ENCODE measurements around the gene ZRANB1.
"Not testable (repeated sequence)": the region's sequence is repeated elsewhere in the genome, so short reads cannot be mapped to it uniquely, and the experiment has no call there.

The ZRANB1 gene

DNA sequence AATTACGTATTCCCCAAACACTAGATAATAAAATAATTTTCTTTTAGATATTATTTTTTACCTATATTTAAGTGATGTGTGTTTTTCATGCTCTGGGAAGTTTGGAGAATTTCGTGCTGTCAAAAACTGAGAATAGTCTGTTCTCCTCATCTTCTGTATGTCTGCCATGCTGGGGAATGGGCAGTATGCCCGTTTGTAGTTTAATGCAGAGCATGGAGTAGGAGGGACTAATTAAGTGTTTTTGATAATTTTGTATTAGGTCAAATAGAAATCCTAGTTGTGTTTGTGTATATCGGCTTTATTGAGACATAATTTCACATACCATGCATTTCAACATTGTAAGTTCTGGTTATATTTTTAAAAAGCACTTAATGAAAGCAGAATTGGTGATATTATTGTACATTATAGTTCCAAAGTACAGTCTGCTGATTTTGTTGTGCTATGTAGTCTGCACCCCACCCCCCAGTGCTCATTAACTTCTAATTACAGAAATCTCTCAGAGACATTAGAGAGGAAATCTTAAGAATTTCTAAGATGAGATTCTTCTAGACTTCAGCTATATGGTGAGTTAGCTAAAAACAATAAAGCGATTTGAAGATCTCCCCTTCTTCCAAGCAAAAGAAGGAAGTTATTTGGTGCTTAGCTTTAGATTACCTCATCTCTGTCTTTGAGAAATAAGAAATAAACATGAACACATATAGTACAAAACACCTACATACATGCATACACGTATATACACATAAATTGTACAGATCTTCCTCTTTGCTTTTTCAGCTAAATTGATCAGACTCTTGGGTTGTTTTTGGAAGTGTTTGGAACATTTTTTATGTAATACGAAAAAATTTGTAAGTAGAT is 22.2 kb downstream of the ZRANB1 start:
- no peak for DNase-seq (ENCODE audit: low read depth)

DNA sequence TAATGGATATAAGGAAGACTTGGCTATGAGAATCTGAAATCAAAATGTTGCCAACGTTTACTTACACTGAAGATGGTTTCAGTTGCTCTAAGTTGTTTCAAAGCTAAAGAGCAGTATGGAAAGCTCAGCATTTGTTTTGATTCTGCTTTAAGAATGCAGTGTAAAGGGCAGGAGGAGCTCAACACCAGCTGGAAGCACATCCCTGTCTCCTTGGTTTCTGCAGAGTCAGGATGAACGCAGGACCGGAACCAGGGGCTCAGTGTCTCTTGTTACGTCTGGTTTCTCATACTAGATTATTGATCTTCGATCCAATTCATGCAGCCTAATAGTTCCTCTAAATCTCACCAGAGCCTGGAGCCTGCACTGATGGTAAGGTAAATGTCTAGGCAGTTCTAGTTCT is 24.1 kb downstream of the ZRANB1 start:
- DNase-seq (ENCODE audit: low read depth), result no peak

DNA sequence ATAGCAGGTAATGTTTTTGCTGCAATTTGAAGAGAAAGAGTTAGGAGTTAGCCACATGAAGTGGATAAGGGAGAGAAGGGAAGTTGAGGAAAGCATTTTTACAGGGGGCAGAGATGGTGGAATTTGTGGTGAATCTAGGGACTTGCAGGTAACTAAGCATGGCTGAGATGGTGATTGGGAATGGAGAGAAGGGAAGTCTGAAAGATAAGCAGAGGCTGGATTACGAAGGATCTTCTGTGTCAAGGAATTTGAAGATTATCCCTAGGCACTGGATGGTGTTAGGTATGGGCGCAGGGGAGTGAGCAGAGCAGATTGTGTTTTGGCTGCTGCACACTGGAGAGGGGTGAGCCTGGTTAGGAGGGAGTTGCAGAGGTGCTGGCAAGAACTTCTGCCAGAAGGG is 25.3 kb downstream of the ZRANB1 start:
- no peak for DNase-seq (ENCODE audit: low read depth)

DNA sequence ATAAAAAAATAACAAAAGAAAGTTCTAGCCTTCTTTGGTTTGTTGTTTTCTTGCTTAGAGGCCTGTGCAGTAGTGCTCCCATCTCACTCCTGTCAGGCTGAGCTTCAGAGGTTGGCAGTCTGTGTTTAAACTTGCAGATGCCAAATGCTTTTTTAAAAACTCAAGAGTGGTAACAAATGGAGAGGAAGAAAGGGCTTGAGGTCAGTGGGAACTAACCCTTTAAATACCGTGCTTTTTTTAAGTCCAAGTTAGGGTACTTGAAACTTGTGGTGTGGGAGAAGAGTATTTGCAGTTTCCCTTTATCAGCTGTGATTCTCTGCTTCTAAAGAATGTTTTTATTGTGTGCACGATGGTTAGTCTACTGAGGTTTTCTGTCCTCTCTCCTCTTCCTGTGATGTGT is 29.4 kb downstream of the ZRANB1 start:
- no peak for DNase-seq (ENCODE audit: low read depth)

DNA sequence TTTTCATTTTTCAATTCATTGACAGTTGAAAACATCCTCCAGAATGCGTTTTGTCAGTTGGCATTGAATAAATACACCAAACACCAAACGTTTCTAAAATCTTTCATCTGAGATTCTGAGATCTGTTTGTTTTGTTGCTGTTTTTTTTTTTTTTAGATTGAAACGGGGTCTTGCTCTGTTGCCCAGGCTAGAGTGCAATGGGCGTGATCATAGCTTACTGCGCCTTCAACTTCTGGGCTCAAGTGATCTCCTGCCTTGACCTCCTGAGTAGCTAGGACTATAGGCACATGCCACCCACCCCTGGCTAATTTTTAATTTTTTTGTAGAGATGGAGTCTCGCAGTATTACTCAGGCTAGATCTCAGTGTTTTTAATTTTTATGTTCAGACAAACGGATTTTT is 30.7 kb downstream of the ZRANB1 start:
- no peak for DNase-seq (ENCODE audit: low read depth)

DNA sequence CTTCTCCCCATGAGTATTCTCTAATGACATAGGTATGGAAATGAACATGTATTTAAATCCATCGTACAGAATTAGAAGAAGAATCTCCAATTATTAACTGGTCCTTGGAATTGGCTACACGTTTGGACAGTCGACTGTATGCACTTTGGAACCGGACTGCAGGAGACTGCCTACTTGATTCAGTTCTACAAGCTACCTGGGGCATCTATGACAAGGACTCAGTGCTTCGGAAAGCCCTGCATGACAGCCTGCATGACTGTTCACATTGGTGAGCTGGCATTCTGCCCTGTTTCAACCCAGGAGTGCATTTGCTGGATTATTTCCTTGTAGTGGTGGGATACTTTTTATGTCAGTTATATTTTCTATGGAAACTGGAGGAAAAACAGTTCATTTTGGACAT is 32.2 kb downstream of the ZRANB1 start:
- DNase-seq (ENCODE audit: low read depth), result no peak

DNA sequence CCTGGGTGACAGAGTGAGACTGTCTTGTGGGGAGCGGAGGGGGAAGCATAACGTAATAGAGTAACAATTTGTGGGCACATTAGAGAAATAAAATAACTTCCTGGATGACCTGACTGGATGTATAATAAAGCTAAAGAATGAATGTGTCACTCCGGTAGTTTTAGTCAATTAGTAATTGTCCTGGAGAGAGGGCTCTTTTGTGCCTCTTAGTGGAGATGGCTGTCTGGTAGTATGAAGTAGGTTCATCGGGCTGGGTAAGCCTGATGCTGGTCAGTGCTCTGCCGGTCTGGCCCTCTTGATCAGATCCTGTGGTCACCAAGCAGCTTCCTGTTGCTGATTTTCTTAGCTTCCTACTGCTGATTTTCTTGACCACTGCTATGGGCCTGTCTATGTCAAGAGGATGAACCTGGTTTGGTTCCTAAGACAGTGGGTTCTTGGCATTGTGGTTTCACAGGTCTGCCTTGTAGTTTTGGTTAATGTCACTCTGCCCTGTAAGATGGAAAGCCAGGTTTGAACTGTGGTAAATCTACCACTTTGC is 34.1 kb downstream of the ZRANB1 start:
- DNase-seq (ENCODE audit: low read depth), result no peak

DNA sequence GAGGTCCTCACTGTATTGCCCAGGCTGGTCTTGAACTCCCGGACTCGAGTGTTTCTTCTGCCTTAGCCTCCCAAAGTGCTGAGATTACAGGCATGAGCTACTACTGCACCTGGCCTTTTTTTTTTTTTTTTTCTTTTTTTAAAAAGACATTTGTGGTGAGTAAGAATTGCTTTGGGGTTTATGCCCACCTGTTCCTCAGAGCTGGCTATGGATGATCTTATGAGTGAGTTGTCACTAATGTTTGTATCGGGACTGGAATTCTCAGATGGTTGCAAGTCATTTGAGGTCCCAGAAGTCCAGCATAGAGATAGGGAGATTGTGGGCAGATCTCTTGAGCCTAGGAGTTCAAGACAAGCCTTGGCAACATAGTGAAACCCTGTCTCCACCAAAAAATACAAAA is 35.2 kb downstream of the ZRANB1 start:
- no peak for DNase-seq (ENCODE audit: low read depth)

DNA sequence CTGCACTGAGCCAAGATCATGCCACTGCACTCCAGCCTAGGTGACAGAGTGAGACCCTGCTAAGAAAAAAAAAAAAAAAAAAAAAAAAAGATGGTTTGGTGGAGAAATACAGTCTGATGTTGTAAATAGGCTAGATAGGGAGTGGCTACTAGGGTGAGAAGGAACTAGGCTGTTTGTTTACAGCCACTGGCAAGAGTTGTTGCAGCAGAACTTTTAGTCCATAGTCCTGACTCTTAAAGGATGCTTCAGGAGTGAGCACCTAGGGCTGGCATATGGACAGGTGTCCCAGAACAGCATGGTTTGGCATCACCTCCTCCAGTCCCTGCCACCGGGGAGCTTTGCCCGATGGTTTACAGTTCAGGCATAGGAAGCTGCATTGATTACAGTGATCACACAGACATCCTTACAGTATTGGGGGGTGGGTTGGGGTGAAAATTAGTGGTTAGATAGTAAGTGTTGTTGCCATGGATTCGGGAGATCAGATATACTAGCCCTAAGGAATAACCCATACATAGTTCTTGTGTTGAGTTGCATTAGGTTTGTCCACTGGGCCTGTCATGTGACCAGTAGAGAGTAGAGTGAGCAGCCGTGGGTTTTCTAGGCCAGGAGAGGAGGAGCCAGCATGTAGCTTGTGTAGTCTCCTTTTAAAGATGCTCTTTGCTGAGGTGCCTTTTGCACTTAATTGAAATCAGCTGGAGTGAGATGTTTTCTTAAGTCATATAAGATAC is 35.9 kb downstream of the ZRANB1 start:
- DNase-seq (ENCODE audit: low read depth), result no peak

DNA sequence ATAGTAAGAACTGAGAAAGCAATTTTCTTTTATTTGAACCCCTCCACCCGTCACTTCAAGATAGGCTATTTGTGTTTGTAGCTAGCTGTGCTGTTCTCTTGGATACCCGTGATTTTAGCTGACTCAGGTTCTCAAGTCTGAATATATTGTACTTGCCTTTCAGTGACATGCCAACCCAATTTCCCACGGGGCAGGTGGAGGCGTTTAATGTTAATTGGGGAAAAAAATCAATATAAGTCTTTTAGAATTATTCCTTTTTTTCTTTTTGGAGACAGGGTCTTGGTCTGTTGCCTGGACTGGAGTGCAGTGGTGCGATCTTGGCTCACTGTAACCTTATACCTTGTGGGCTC is 36.4 kb downstream of the ZRANB1 start:
- no peak for DNase-seq (ENCODE audit: low read depth)

DNA sequence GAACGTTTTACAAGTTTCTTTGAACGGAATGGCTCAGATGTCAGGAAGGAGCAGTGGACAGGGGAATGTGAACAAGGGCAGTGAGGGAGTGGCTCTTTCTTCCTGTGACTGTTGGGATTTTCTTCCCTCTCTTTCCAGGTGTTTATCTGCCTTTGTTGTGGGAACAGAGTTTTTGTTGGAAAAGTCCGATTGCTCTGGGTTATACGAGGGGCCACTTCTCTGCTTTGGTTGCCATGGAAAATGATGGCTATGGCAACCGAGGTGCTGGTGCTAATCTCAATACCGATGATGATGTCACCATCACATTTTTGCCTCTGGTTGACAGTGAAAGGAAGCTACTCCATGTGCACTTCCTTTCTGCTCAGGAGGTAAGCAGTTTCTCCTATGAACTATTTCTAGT is 41.4 kb downstream of the ZRANB1 start:
- DNase-seq (ENCODE audit: low read depth), result no peak

DNA sequence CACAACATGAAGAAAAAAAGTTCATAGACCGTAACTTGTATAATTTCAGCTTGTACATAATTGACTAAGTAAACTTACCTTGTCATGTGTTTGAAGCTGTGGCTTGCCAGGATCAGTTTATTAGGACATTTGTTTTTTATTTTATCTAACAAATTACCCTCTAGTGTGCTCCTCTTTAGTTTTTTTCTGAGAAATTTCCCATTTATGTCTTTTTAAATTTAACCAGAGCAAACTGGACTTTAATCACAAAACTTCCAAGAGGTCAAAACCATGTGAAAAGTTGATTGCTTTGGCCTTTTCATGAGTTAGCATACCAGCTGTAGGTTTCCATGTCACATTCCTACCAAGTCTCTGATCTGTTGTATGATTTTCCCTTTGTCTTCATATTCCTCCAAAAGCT is 42.5 kb downstream of the ZRANB1 start:
- DNase-seq (ENCODE audit: low read depth), result no peak

DNA sequence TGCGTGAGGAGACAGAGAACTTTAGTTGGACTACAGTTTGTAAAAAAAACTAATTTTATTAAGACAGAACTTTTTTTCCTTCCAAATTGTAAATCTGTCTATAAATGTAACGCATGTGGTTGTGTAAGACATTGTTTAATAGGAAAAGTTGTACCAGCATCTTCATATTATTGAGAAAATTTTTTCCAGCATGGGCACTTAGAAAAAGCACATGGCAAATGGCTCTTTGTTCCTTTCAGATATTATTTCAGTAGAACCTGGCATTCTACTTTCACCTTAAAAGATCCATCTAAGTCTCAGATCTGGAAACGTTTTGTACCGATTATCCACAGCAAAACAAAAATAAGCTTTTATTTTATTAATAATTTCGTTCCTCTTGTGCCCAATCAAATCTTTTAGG is 43.2 kb downstream of the ZRANB1 start:
- DNase-seq (ENCODE audit: low read depth), result no peak

DNA sequence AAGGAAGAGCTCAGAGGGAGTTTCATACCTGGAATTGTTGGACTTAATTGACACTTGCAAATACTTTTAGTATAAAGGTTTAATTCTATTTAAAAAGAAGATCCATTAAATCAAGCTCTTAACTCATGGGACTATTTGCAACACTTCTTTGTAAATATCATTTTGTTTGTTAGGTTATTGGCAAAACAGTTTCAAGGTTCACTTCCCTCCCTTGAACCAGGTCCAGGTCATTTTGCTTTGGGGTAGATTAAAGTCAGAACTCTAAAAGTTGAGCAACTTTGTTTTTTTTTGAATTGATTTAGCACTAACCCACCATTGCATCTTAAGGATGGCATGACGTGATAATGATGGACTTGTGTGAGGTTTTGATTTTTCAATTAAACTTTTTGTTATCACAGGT is 45.9 kb downstream of the ZRANB1 start:
- DNase-seq (ENCODE audit: low read depth), result no peak

DNA sequence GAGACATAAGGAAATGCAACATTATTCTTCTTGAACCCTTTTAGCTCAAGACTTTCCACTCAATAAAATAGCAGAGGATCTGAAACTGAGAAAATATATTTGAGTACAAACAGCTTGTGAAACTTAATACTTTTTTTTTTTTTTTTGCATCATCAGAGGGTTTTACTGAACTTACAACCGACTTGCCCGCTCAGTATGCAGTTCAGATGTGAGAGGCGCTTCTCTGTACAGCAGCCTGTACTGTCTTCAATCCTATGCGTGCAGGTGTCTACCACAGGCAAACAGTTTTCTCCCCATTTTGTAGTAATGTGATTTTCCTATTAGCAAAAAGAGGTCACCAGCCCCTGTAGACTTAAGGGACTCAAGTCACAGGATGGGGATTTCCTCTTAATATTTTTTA is 46.8 kb downstream of the ZRANB1 start:
- DNase-seq (ENCODE audit: low read depth), result not testable (repeated sequence)

DNA sequence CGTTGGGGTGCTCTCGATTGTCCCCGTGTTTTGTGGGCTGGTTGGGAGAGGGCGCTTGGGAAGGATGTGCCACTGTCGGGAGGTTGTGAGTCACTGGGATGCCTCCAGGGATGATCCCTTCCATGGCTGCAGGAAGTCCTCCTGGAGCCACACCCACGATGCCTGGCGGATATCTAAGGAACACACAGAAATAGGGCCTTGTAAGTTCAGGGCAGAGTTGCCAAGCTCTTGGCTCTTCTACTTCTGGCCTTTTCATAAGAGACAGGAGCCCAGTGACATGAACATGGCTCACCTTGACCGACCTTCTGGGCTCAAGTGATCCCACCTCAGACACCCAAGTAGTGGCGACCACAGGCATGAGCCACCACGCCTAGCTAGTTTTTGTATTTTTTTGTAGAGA is 47.6 kb downstream of the ZRANB1 start:
- DNase-seq (ENCODE audit: low read depth), result no peak

DNA sequence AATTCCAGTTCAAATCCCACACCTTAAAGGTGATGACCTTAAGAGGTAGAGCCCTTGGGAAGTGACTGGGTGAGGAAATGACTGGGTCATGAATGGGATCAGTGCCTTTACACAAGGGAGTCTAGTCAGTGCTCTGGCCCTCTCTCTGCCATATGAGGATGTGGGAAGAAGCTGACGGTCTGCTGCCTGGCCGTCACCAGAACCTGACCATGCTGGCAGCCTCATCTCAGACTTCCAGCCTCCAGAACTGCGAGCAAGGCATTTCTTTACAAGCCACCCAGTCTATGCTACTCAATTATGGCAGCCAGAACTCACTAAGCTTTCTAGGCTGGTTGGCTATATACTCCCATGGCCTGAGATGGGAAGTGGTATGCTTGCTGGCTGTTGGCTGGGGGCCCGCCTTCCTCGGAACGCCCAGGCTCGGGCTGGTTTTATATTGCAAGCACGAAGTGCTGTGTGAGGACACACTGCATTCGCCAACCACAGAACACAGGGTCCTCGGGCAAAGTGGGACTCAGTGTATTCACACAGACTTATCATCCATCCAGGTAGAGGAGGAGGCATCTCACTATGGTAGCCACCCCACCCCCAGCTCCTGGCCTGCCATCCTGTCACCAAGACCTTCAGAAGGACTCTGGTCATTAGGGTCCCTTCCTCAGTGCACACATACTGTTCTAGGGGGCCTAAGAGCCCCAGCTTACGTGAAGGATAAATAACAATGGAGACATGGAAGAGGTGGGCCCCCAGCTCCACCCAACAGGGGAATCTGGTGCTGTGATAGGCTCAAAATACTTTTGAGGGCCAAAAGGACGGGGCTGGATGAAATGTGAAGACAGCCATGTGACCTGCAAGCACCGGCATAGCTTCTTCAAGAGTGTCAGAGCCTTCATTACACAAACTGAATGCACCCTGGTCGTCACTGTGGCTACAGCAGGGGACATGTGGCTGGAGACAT is 49.0 kb downstream of the ZRANB1 start:
- DNase-seq (ENCODE audit: low read depth), result no peak

DNA sequence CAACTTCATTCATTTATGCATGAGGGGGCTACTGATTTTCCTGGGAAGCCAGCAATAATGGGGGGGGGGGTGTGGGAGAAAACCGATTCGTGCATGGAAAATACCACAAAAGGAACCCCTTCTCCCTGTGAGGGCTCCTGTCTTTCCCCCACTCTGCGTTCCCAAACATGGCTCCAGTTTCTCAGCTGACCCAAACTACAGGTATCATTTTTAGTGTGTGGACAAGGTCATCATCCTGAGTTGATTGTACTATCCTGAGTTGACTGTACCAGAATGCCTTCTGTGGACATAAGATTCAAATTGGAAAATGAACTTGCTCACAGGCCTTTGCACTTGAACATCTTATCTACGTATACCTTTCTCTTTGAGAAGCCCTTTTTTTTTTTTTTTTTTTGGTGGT is 49.9 kb downstream of the ZRANB1 start:
- no peak for DNase-seq (ENCODE audit: low read depth)

DNA sequence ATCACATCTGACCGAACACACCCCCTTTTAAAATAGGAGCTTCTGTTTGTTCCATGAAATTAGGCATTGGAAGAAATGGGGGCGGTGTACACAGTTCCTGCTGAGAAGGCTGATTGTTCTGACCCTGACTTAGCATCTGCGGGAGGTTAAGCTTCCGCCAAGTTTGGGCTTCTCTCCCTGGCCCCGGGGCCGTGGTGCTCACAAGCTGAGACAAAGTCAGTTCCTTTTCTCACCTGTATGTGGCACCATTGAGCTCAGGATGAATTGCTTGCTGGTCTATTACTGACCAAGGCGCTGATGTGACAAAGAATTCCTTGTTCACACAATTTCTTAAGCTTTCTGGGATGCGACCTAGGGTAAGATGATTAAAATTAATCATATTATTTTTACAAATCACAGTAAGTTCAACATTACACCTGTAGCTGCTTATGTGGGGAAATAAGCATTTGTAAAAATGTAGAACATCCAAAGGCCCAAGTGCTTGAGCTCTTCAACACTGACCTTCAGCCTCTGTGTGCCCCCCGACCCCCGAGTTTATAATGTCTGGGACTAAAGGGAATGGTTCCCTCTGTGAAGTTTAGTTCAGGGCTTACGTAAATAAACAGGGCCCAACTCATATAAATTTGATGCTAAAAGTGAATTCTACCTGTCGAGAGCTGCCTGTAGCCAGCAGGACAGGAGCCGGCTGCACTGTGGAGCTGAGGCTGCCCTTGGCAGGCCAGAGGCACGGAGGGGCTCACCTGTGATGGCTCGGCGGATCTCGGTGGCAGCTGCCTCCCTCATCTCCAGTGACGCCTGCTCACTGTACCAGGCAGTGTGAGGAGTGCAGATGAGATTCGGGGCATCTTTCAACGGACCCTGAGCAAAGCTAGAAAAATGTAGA is 50.8 kb downstream of the ZRANB1 start:
- DNase-seq (ENCODE audit: low read depth), result no peak

DNA sequence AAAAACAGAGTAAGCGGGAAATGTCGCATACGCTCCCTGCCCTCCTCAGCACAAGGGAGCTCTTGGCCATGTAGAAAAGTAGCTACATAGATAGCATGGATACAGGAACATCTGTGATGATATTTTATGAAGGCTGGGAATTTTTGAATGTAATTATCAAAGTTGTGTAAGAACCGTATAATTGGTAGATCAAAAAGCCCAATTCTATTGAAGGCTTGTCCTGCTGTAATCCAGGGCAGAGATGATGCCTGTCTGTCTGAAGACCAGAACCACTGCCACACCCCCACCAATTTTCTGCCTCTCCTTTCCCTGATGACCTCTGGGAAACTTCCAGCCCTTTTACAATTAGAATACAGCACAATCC is 51.4 kb downstream of the ZRANB1 start:
- no peak for DNase-seq (ENCODE audit: low read depth)

DNA sequence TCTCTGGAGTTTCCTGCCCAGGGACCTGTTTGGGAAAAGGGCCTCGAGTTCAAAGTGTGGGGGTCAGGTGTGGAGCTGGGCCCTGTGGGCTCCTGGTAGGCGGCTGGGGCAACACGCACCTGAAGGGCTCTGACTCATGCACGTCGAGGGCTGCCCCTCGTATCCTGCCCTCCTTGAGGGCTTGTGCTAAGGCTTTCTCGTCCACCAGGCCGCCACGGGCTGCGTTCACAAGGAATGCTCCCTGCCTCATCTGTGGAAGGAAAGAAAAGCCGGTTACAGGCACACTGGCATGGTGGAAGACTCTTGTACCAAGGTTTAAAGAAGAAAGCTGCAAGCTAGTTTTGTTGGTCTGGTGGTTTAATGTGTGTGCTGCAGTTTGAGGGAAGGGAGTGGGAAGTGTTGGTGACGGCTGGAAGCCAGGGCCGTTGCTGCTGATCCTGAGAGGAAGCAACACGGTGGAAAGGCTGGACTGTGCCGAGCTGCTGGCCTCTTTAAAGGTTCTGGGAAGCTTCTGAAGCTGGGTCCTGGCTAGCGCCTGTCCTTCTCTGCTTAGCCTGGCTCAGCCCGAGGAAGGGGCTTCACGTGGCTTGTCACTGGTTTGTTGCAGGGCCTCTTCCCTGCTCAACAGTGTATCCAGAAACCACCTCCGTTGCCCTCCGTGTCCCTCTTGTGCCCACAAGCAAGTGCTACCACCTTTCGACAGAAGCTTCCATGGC is 52.0 kb downstream of the ZRANB1 start:
- no peak for DNase-seq (ENCODE audit: low read depth)

All from stimulated activated CD4-positive, alpha-beta T cell treated with anti-CD3 and anti-CD28 coated beads, Interleukin-2, amount 100 ng/mL, for 4 hours (primary cell).